Endothelial cell (in vitro differentiated cells): ENCODE measurements around the gene PARVB. TPM values are rescaled to one million over a fixed set of nuclear protein-coding genes. Genes with fewer than 3 reads are reported as not detected.

Experiments used
- DNase-seq: peaks from one replicate; pipeline ENCODE4 v3.0.0; 2021; ENCODE audit warnings: low spot score
- H3K27ac Mint-ChIP-seq: one replicate; pipeline ENCODE4 v1.8.0; 2021; ENCODE audit warnings: mixed read lengths, inconsistent platforms; ENCODE audit not compliant: unreplicated experiment
- H3K27me3 Mint-ChIP-seq: one replicate; pipeline ENCODE4 v1.8.0; 2021; ENCODE audit warnings: mild to moderate bottlenecking, moderate library complexity, mixed read lengths, inconsistent platforms; ENCODE audit not compliant: unreplicated experiment
- H3K36me3 Mint-ChIP-seq: one replicate; pipeline ENCODE4 v1.8.0; 2021; ENCODE audit warnings: mild to moderate bottlenecking, low read depth, mixed read lengths, inconsistent platforms; ENCODE audit not compliant: unreplicated experiment
- H3K4me1 Mint-ChIP-seq: one replicate; pipeline ENCODE4 v1.8.0; 2021; ENCODE audit warnings: mild to moderate bottlenecking, mixed read lengths, inconsistent platforms; ENCODE audit not compliant: unreplicated experiment
- H3K4me3 Mint-ChIP-seq: one replicate; pipeline ENCODE4 v1.8.0; 2021; ENCODE audit warnings: mild to moderate bottlenecking, mixed read lengths, inconsistent platforms; ENCODE audit not compliant: unreplicated experiment
- H3K9me3 Mint-ChIP-seq: one replicate; pipeline ENCODE4 v1.8.0; 2021; ENCODE audit warnings: mixed read lengths, inconsistent platforms; ENCODE audit not compliant: unreplicated experiment
- CTCF ChIP-seq: fragments of 200-600 bp; sonication (generic); IDR thresholded peaks from one replicate; pipeline ENCODE4 v1.5.0; 2021; ENCODE audit warnings: antibody characterized with exemption; ENCODE audit not compliant: unreplicated experiment
- total RNA-seq: library from RNA; stranded (reverse); fragmentation: NEBNext Ultra II Directional; extraction: Animal tissue kit (Norgen Biotek cat#: 25700); gene quantifications from one replicate; pipeline ENCODE4 v1.2.1, GENCODE V29; 2021; ENCODE audit not compliant: unreplicated experiment

Gene PARVB
- total RNA-seq, 1 donor from 2014 or later = 105 TPM

GRCh38 chr22:44181912-44182587 is 157.9 kb downstream of the PARVB start:
- no peaks in the 10 kb centered on the region for H3K9me3 Mint-ChIP-seq
- H3K27ac Mint-ChIP-seq = no peak overlapping the region
- no peak for DNase-seq
- H3K36me3 Mint-ChIP-seq = no peaks in the 10 kb centered on the region
- H3K27me3 Mint-ChIP-seq = peaks cover 4% of the 10 kb centered on the region
- TF ChIP-seq CTCF = no peak
- H3K4me1 Mint-ChIP-seq = peaks cover 4% of the 10 kb centered on the region
- no peak overlapping the region for H3K4me3 Mint-ChIP-seq

GRCh38 chr22:44182588-44183286 is 158.6 kb downstream of the PARVB start:
- H3K4me3 Mint-ChIP-seq = no peak overlapping the region
- peaks cover 4% of the 10 kb centered on the region for H3K27me3 Mint-ChIP-seq
- no peak for TF ChIP-seq CTCF
- H3K36me3 Mint-ChIP-seq = peaks cover 3% of the 10 kb centered on the region
- H3K9me3 Mint-ChIP-seq = no peaks in the 10 kb centered on the region
- H3K27ac Mint-ChIP-seq = no peak overlapping the region
- no peak for DNase-seq
- peaks cover 4% of the 10 kb centered on the region for H3K4me1 Mint-ChIP-seq

- H3K9me3 Mint-ChIP-seq = no peaks in the 10 kb centered on the region
- H3K27me3 Mint-ChIP-seq = peaks cover 4% of the 10 kb centered on the region
These were observed 159.1 kb downstream of the PARVB start for GRCh38 chr22:44183287-44183588.

DNA sequence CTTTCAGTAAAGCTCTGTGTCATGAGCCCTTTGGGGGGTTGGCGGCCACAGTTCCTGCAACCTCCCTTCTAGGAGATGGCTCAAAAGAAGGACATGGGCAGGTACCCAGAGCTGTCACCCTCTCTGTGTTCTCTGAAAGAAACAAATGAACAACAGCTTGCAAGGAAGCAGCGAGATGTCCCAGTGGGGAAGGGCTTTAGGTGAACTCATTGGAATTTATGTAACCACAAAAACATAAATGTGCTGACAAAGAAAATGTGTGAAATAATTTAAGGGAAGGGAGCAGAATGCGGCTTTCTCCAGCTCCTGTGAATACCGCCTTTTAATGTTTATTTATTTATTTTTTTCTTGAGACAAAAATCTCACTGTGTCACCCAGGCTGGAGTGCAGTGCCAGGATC is 159.9 kb downstream of the PARVB start:
- no peaks in the 10 kb centered on the region for H3K9me3 Mint-ChIP-seq
- H3K36me3 Mint-ChIP-seq = peaks cover 3% of the 10 kb centered on the region
- peaks cover 4% of the 10 kb centered on the region for H3K27me3 Mint-ChIP-seq
- DNase-seq = no peak
- H3K27ac Mint-ChIP-seq = no peak overlapping the region
- no peak for TF ChIP-seq CTCF
- no peak overlapping the region for H3K4me3 Mint-ChIP-seq
- peaks cover 4% of the 10 kb centered on the region for H3K4me1 Mint-ChIP-seq

More at GRCh38 chr22:44183287-44183588, 159.1 kb downstream of the PARVB start:
- Mint-ChIP-seq H3K4me1 (peaks cover 4% of the 10 kb centered on the region), H3K27ac (no peak overlapping the region), H3K4me3 (no peak overlapping the region), H3K36me3 (peaks cover 3% of the 10 kb centered on the region)
- TF ChIP-seq CTCF = no peak
- no peak for DNase-seq
